DOHH2 (cell line): ENCODE results near the gene TPBGL.

ENCODE experiments used
- H3F3A ChIP-seq: fragments of 200-600 bp; sonication (generic), shearing (Covaris generic); 2 replicates; pipeline ENCODE4 v1.6.0; 2016; ENCODE audit warnings: antibody characterized with exemption, mild to moderate bottlenecking; ENCODE audit not compliant: control insufficient read depth, insufficient read depth
- H3K27ac ChIP-seq: fragments of 200-600 bp; sonication (generic); 2 replicates; pipeline ENCODE4 v1.5.1; 2014; ENCODE audit warnings: low read depth, mild to moderate bottlenecking, low read length, moderate library complexity
- H3K27me3 ChIP-seq: fragments of 200-600 bp; sonication (generic); 2 replicates; pipeline ENCODE4 v1.6.1; 2014; ENCODE audit warnings: mild to moderate bottlenecking, low read length, mixed read lengths; ENCODE audit not compliant: control insufficient read depth
- H3K36me3 ChIP-seq: fragments of 200-600 bp; sonication (generic); 2 replicates; pipeline ENCODE4 v1.6.1; 2014; ENCODE audit warnings: mild to moderate bottlenecking, low read length, moderate library complexity, mixed read lengths; ENCODE audit not compliant: control insufficient read depth
- H3K4me1 ChIP-seq: fragments of 200-600 bp; sonication (generic); 2 replicates; pipeline ENCODE4 v1.6.1; 2014; ENCODE audit warnings: mild to moderate bottlenecking, low read length, mixed read lengths; ENCODE audit not compliant: control insufficient read depth
- H3K4me2 ChIP-seq: fragments of 200-600 bp; sonication (generic); 2 replicates; pipeline ENCODE4 v1.6.0; 2014; ENCODE audit warnings: mild to moderate bottlenecking, low read length, moderate library complexity
- H3K4me3 ChIP-seq: fragments of 200-600 bp; sonication (generic); 2 replicates; pipeline ENCODE4 v1.5.1; 2014; ENCODE audit warnings: mild to moderate bottlenecking, low read length, mixed read lengths
- H3K79me2 ChIP-seq: fragments of 200-600 bp; sonication (generic); 2 replicates; pipeline ENCODE4 v1.6.1; 2014; ENCODE audit warnings: mild to moderate bottlenecking, low read length, mixed read lengths; ENCODE audit not compliant: control insufficient read depth
- H3K9me2 ChIP-seq: fragments of 200-600 bp; sonication (generic); replicated peaks from 2 replicates; pipeline ENCODE4 v1.6.1; 2014; ENCODE audit warnings: mild to moderate bottlenecking, low read length, mixed read lengths; ENCODE audit not compliant: control insufficient read depth
- H3K9me3 ChIP-seq: fragments of 200-600 bp; sonication (generic); 2 replicates; pipeline ENCODE4 v1.6.1; 2014; ENCODE audit warnings: antibody characterized with exemption, low read length, mixed read lengths; ENCODE audit not compliant: control insufficient read depth, insufficient read depth
- H4K20me1 ChIP-seq: fragments of 200-600 bp; sonication (generic); 2 replicates; pipeline ENCODE4 v1.6.0; 2014; ENCODE audit warnings: low read depth, mild to moderate bottlenecking, antibody characterized with exemption, low read length, moderate library complexity; ENCODE audit not compliant: control insufficient read depth, insufficient read depth
- EZH2phosphoT487 ChIP-seq: fragments of 200-600 bp; sonication (generic); IDR thresholded peaks from 2 replicates; pipeline ENCODE4 v1.6.1; 2017; ENCODE audit warnings: borderline replicate concordance, mild to moderate bottlenecking, antibody characterized with exemption, low read length, moderate library complexity, mixed read lengths
- TF ChIP-seq, protein P1 (sequence below): fragments of 200-600 bp; sonication (generic); IDR thresholded peaks from one replicate; pipeline ENCODE4 v1.5.1; 2014; ENCODE audit warnings: antibody characterized with exemption, mild to moderate bottlenecking, low read depth, low read length; ENCODE audit not compliant: poor library complexity, severe bottlenecking

TPBGL gene

DNA sequence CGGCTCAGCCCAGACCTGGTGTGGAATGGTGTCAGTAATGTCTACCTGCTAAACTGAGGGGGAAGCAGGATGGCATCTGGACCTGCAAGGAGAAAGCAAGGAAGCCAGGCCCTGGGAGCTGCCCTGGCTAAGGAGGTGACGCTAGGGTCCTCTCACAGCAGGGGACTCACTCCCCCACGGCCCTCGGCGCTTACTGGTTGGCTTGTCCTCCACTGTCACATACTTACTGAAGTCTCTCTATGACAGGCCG, 48.9 kb downstream of the TPBGL start:
- Histone ChIP-seq H3K36me3 (no peaks in the 10 kb centered on the region), H3K79me2 (no peaks in the 10 kb centered on the region), H3K9me3 (no peaks in the 10 kb centered on the region), H3K4me1 (no peaks in the 10 kb centered on the region), H3K27me3 (peaks cover 6% of the 10 kb centered on the region; the same call in 1 of the 2 replicates), H3K9me2 (no peaks in the 10 kb centered on the region), H3F3A (no peaks in the 10 kb centered on the region), H3K27ac (no peak overlapping the region), H3K4me3 (no peak overlapping the region), H3K4me2 (no peak overlapping the region), H4K20me1 (no peaks in the 10 kb centered on the region)
- TF ChIP-seq, protein P1, sequence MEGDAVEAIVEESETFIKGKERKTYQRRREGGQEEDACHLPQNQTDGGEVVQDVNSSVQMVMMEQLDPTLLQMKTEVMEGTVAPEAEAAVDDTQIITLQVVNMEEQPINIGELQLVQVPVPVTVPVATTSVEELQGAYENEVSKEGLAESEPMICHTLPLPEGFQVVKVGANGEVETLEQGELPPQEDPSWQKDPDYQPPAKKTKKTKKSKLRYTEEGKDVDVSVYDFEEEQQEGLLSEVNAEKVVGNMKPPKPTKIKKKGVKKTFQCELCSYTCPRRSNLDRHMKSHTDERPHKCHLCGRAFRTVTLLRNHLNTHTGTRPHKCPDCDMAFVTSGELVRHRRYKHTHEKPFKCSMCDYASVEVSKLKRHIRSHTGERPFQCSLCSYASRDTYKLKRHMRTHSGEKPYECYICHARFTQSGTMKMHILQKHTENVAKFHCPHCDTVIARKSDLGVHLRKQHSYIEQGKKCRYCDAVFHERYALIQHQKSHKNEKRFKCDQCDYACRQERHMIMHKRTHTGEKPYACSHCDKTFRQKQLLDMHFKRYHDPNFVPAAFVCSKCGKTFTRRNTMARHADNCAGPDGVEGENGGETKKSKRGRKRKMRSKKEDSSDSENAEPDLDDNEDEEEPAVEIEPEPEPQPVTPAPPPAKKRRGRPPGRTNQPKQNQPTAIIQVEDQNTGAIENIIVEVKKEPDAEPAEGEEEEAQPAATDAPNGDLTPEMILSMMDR: no peak
- TF ChIP-seq EZH2phosphoT487: no peak

DNA sequence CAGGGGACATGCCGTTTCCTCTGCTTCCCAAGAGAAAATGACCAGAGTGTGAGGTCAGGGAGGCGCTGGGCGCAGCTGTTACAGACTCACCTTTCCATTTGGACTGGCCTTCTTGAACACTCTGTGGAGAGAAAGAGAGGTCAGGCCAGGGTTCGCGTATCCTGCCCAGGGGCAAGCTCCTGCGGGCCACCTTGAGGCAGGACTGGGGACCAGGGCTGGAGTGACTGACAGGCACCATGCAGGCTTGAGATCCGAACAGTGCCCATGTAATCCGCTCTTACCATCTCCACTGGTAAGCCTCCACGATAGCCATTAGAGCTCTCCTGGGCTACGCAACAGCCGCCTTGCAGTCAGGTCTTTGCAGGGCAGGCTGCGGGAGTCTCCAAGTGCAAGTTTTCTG, 49.3 kb downstream of the TPBGL start:
- TF ChIP-seq, protein P1: no peak
- TF ChIP-seq EZH2phosphoT487: no peak
- Histone ChIP-seq H3F3A (no peaks in the 10 kb centered on the region), H3K27me3 (peaks cover 6% of the 10 kb centered on the region; the same call in 1 of the 2 replicates), H3K4me1 (no peaks in the 10 kb centered on the region), H3K36me3 (no peaks in the 10 kb centered on the region), H4K20me1 (no peaks in the 10 kb centered on the region), H3K79me2 (no peaks in the 10 kb centered on the region), H3K27ac (no peak overlapping the region), H3K4me3 (no peak overlapping the region), H3K4me2 (no peak overlapping the region), H3K9me3 (no peaks in the 10 kb centered on the region), H3K9me2 (no peaks in the 10 kb centered on the region)

DNA sequence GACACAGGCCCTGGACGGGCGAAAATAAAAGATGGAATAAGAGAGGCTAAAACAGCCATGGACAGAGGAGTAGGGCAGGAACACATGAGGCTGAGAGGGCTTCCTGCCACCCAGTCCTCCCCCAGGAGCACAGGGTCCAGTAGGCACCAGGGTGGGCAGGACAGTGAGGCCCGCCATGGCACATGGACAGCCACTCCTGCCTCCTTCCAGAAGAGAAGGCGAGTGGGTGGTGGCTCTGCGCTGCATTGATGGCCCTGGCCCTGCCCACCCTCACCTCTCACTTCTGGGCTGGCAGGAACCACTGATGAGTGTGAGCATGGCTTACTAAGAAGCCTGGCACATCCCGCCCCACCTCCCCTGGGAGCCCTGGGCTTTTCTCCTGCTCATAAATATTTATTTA, 51.2 kb downstream of the TPBGL start:
- Histone ChIP-seq H4K20me1 (no peaks in the 10 kb centered on the region), H3K79me2 (no peaks in the 10 kb centered on the region), H3K36me3 (no peaks in the 10 kb centered on the region), H3K9me2 (no peaks in the 10 kb centered on the region), H3K9me3 (no peaks in the 10 kb centered on the region), H3K27ac (no peak overlapping the region), H3K4me1 (no peaks in the 10 kb centered on the region), H3K4me2 (no peak overlapping the region), H3K27me3 (peaks cover 6% of the 10 kb centered on the region), H3F3A (no peaks in the 10 kb centered on the region), H3K4me3 (no peak overlapping the region)
- no peak for TF ChIP-seq EZH2phosphoT487
- TF ChIP-seq, protein P1: no peak

DNA sequence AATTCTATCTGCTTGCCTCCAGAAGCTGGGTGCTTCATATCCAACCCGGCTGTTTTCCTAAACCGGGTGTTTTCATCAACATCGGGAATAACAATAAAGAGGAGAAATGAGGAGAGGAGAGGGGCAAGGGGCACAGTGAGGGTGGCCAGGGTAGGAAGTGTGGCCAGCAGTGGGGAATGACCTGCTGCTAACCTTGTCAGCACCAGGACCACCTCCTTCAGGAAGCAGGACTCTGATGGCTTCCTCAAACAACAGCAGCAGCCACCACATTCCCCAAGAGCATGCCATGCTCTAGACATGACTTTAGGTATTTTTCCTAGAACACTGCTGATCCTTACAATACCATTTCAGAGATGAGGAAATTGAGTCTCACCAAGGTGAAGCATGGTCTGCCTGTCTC, 52.4 kb downstream of the TPBGL start:
- no peak for TF ChIP-seq EZH2phosphoT487
- TF ChIP-seq, protein P1: no peak
- H3K4me3 ChIP-seq: no peak overlapping the region
- no peaks in the 10 kb centered on the region for H3K79me2 ChIP-seq
- H3K9me2 ChIP-seq: no peaks in the 10 kb centered on the region
- H4K20me1 ChIP-seq: no peaks in the 10 kb centered on the region
- H3F3A ChIP-seq: no peaks in the 10 kb centered on the region
- no peak overlapping the region for H3K27ac ChIP-seq
- H3K36me3 ChIP-seq: no peaks in the 10 kb centered on the region
- H3K4me2 ChIP-seq: no peak overlapping the region
- H3K27me3 ChIP-seq: peaks cover 6% of the 10 kb centered on the region
- H3K9me3 ChIP-seq: no peaks in the 10 kb centered on the region
- H3K4me1 ChIP-seq: no peaks in the 10 kb centered on the region
